Lower leg skin (tissue), 3 donors: ENCODE measurements around the gene E2F2.

Source experiments
- POLR2A ChIP-seq, 2 donors: fragments of 450-650 bp; IDR thresholded peaks; one replicate each; pipeline ENCODE4 v1.6.1; 2016 to 2017; ENCODE audit warnings: antibody characterized with exemption in 2 of 2, mild to moderate bottlenecking in 1 of 2, moderate library complexity in 1 of 2
- TF ChIP-seq, protein P1 (sequence below), 3 donors: fragments of 450-650 bp; IDR thresholded peaks; one replicate each; pipeline ENCODE4 v1.5.1; 2016; ENCODE audit warnings: antibody characterized with exemption in 3 of 3, mild to moderate bottlenecking in 3 of 3, moderate library complexity in 2 of 3

GRCh38 chr1:23500466-23500865 is 30.6 kb downstream of the E2F2 start:
- TF ChIP-seq, protein P1, sequence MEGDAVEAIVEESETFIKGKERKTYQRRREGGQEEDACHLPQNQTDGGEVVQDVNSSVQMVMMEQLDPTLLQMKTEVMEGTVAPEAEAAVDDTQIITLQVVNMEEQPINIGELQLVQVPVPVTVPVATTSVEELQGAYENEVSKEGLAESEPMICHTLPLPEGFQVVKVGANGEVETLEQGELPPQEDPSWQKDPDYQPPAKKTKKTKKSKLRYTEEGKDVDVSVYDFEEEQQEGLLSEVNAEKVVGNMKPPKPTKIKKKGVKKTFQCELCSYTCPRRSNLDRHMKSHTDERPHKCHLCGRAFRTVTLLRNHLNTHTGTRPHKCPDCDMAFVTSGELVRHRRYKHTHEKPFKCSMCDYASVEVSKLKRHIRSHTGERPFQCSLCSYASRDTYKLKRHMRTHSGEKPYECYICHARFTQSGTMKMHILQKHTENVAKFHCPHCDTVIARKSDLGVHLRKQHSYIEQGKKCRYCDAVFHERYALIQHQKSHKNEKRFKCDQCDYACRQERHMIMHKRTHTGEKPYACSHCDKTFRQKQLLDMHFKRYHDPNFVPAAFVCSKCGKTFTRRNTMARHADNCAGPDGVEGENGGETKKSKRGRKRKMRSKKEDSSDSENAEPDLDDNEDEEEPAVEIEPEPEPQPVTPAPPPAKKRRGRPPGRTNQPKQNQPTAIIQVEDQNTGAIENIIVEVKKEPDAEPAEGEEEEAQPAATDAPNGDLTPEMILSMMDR (IDR thresholded peaks at IDR 0.05), result no peak
- TF ChIP-seq POLR2A (IDR thresholded peaks at IDR 0.05), result no peak
